GM23338 (cell line): Measurements from ENCODE around the gene GCSH. TPM values are rescaled to one million over a fixed set of nuclear protein-coding genes. Genes with fewer than 3 reads are reported as not detected.

Experiments
- ATAC-seq: fragments of 200-7000 bp; cut with Tn5 transposase; 3 replicates; pipeline ENCODE4 v1.9.1; 2020
- DNase-seq: peaks from one replicate; pipeline ENCODE4 v3.0.0-alpha.2; 2015; ENCODE audit warnings: low spot score
- H2AFZ ChIP-seq: fragments of 200-600 bp; sonication (generic); 2 replicates; pipeline ENCODE4 v1.8.0; 2016; ENCODE audit warnings: antibody characterized with exemption, mild to moderate bottlenecking, moderate library complexity
- H3F3A ChIP-seq: fragments of 200-600 bp; sonication (generic); replicated peaks from 2 replicates; pipeline ENCODE4 v1.8.0; 2017; ENCODE audit warnings: antibody characterized with exemption, mixed run types, low read depth
- H3K27ac ChIP-seq: fragments of 200-600 bp; sonication (generic); 2 replicates; pipeline ENCODE4 v1.6.1; 2016; ENCODE audit warnings: low read depth
- H3K27me3 ChIP-seq: fragments of 200-600 bp; sonication (generic); 2 replicates; pipeline ENCODE4 v1.8.0; 2016; ENCODE audit warnings: mild to moderate bottlenecking, mixed run types, moderate library complexity; ENCODE audit not compliant: insufficient read depth
- H3K36me3 ChIP-seq: fragments of 200-600 bp; sonication (generic); 2 replicates; pipeline ENCODE4 v1.8.0; 2016; ENCODE audit warnings: mild to moderate bottlenecking; ENCODE audit not compliant: insufficient read depth
- H3K4me1 ChIP-seq: fragments of 200-600 bp; sonication (generic); 2 replicates; pipeline ENCODE4 v1.8.0; 2016; ENCODE audit warnings: mild to moderate bottlenecking, moderate library complexity; ENCODE audit not compliant: insufficient read depth
- H3K4me2 ChIP-seq: fragments of 200-600 bp; sonication (generic); 2 replicates; pipeline ENCODE4 v1.7.1; 2017; ENCODE audit warnings: mixed run types
- H3K4me3 ChIP-seq: fragments of 200-600 bp; sonication (generic); 2 replicates; pipeline ENCODE4 v1.6.1; 2016; ENCODE audit warnings: mixed run types
- H3K79me2 ChIP-seq: fragments of 200-600 bp; sonication (generic); replicated peaks from 2 replicates; pipeline ENCODE4 v1.8.0; 2017; ENCODE audit warnings: mild to moderate bottlenecking; ENCODE audit not compliant: insufficient read depth
- H3K9me2 ChIP-seq: fragments of 200-600 bp; sonication (generic); 2 replicates; pipeline ENCODE4 v1.8.0; 2017; ENCODE audit not compliant: insufficient read depth
- H4K20me1 ChIP-seq: fragments of 200-600 bp; sonication (generic); replicated peaks from 2 replicates; pipeline ENCODE4 v1.8.0; 2017; ENCODE audit warnings: mild to moderate bottlenecking; ENCODE audit not compliant: insufficient read depth
- H3K27ac Mint-ChIP-seq: 2 replicates; pipeline ENCODE4 v1.8.0; 2020; ENCODE audit warnings: inconsistent platforms, mild to moderate bottlenecking, moderate library complexity, mixed read lengths
- H3K27me3 Mint-ChIP-seq: 3 replicates; pipeline ENCODE4 v1.8.0; 2022; ENCODE audit warnings: low read depth, mild to moderate bottlenecking, moderate library complexity, mixed read lengths, inconsistent platforms; ENCODE audit not compliant: insufficient read depth, poor library complexity
- H3K36me3 Mint-ChIP-seq: 3 replicates; pipeline ENCODE4 v1.8.0; 2021; ENCODE audit warnings: low read depth, mild to moderate bottlenecking, inconsistent platforms, moderate library complexity, mixed read lengths
- H3K4me1 Mint-ChIP-seq: 3 replicates; pipeline ENCODE4 v1.8.0; 2020; ENCODE audit warnings: mild to moderate bottlenecking, inconsistent platforms, mixed read lengths
- H3K4me3 Mint-ChIP-seq: 3 replicates; pipeline ENCODE4 v1.8.0; 2021; ENCODE audit warnings: moderate library complexity, mild to moderate bottlenecking, inconsistent platforms, mixed read lengths
- H3K9me3 Mint-ChIP-seq: 3 replicates; pipeline ENCODE4 v1.8.0; 2020; ENCODE audit warnings: moderate library complexity, mild to moderate bottlenecking, inconsistent platforms, mixed read lengths
- CREB1 ChIP-seq: fragments of 250-450 bp; sonication (Bioruptor Pico); IDR thresholded peaks from 2 replicates; pipeline ENCODE4 v1.5.0; 2020; ENCODE audit warnings: low read depth, mild to moderate bottlenecking, moderate library complexity
- EZH2 ChIP-seq: fragments of 200-600 bp; sonication (generic); IDR thresholded peaks from one replicate; pipeline ENCODE4 v1.8.0; 2017; ENCODE audit warnings: antibody characterized with exemption, mild to moderate bottlenecking, low read depth; ENCODE audit not compliant: unreplicated experiment
- EZH2phosphoT487 ChIP-seq: fragments of 200-600 bp; sonication (generic); IDR thresholded peaks from one replicate; pipeline ENCODE4 v1.8.1; 2018; ENCODE audit warnings: antibody characterized with exemption; ENCODE audit not compliant: unreplicated experiment
- JUNB ChIP-seq: IDR thresholded peaks from one replicate; pipeline ENCODE4 v1.6.1; 2016; ENCODE audit warnings: antibody characterized with exemption; ENCODE audit not compliant: unreplicated experiment
- NANOG ChIP-seq: IDR thresholded peaks from 2 replicates; pipeline ENCODE4 v1.6.1; 2016; ENCODE audit warnings: antibody characterized with exemption, borderline replicate concordance
- POLR2AphosphoS5 ChIP-seq: IDR thresholded peaks from 2 replicates; pipeline ENCODE4 v1.6.1; 2016; ENCODE audit warnings: antibody characterized with exemption, low read depth
- REST ChIP-seq: IDR thresholded peaks from one replicate; pipeline ENCODE4 v1.6.1; 2018; ENCODE audit warnings: antibody characterized with exemption; ENCODE audit not compliant: unreplicated experiment
- STAT1 ChIP-seq: IDR thresholded peaks from one replicate; pipeline ENCODE4 v1.6.1; 2016; ENCODE audit warnings: antibody characterized with exemption; ENCODE audit not compliant: unreplicated experiment
- ZNF114 ChIP-seq: fragments of 250-450 bp; sonication (Bioruptor Pico); IDR thresholded peaks from 2 replicates; pipeline ENCODE4 v1.5.0; 2020; ENCODE audit warnings: mild to moderate bottlenecking, moderate library complexity
- ZNF331 ChIP-seq: fragments of 250-450 bp; sonication (Bioruptor Pico); IDR thresholded peaks from 2 replicates; pipeline ENCODE4 v1.5.0; 2020; ENCODE audit warnings: low read depth, mild to moderate bottlenecking, moderate library complexity
- polyA plus RNA-seq: library from polyadenylated mRNA; unstranded; fragments of >200 nt; fragmentation: Nextera tagmentation; extraction: Ambion mirVana; gene quantifications from 2 replicates; pipeline ENCODE4 v1.2.1, GENCODE V29; 2016
- total RNA-seq: library from RNA; depleted of rRNA; stranded (reverse); fragments of >200 nt; shearing (Covaris generic); gene quantifications from 2 replicates; pipeline ENCODE4 v1.2.3, GENCODE V29; 2014
- TF ChIP-seq, protein P1 (sequence below): IDR thresholded peaks from 2 replicates; pipeline ENCODE4 v1.6.1; 2016; ENCODE audit warnings: antibody characterized with exemption
- TF ChIP-seq, protein P2 (sequence below): fragments of 250-450 bp; sonication (Bioruptor Pico); IDR thresholded peaks from 2 replicates; pipeline ENCODE4 v1.5.0; 2020; ENCODE audit warnings: mild to moderate bottlenecking, moderate library complexity
- TF ChIP-seq, protein P3 (sequence below), 2 experiments: fragments of 200-600 bp in 1 of 2; sonication (generic) in 1 of 2; conservative IDR thresholded peaks; 2 replicates each; pipeline versions ENCODE4 v1.5.1 to v1.6.1; 2016 to 2017; ENCODE audit warnings: antibody characterized with exemption in 2 of 2, low read depth in 2 of 2, mild to moderate bottlenecking in 2 of 2, moderate library complexity in 1 of 2

GCSH gene
- total and polyA plus RNA-seq, 2 experiments from 2014 or later: 118 to 389 TPM

DNA sequence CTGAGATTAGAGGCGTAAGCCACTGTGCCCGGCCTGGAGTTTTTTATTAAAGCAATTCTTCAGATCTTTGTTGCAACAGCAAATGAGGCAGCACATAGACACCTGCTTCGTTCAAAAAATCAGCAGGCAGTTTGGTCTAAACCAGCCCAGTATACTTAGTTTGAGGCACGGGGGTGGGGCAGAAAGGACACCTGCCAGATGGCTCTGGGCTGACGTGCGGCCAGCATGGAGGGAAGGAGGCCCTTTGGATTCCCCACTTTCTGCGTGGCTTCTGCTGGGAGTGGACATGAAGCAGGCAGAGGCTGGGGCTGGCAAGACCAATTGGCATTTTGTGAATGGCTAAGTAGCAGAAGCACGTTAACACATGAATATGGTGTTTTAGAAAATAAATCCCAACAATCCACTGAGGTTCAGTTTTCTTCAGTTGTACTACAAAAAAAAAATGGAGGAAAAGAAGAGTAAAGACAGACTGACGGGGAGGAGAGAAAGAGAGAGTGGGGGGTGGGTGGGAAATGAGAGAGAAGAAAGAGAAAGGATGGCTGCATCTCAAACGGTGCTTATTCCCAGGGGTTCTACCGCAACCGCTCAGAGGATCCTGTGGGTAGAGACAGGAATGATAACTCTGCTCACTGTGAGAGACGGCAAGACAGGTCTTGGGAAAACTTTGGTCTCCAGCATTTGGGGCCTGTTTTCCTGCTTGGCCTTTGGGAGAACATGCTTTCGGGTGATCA, 35.5 kb downstream of the GCSH start:
- Histone ChIP-seq H3K4me3 (no peak overlapping the region), H3K27ac (no peak overlapping the region), H2AFZ (peak overlapping the region; percentile 85), H3F3A (0 out of 2 replicates have a peak, but pooled peaks cover 3% of the 10 kb centered on the region), H4K20me1 (no peaks in the 10 kb centered on the region), H3K36me3 (no peaks in the 10 kb centered on the region), H3K9me2 (no peaks in the 10 kb centered on the region), H3K4me2 (peak overlapping the region; percentile 66), H3K79me2 (no peaks in the 10 kb centered on the region), H3K27me3 (no peaks in the 10 kb centered on the region), H3K4me1 (peaks cover 19% of the 10 kb centered on the region)
- ATAC-seq (peak; percentile 69), DNase-seq (peak; percentile 37)
- H3K36me3 Mint-ChIP-seq: no peaks in the 10 kb centered on the region; the same call in 2 of the 3 replicates
- TF ChIP-seq POLR2AphosphoS5 (no peak), ZNF331 (no peak), REST (no peak), STAT1 (no peak), CREB1 (CRISPR knock-in tag) (no peak), EZH2phosphoT487 (no peak), JUNB (no peak), ZNF114 (no peak), EZH2 (no peak), NANOG (no peak)
- TF ChIP-seq, protein P1, sequence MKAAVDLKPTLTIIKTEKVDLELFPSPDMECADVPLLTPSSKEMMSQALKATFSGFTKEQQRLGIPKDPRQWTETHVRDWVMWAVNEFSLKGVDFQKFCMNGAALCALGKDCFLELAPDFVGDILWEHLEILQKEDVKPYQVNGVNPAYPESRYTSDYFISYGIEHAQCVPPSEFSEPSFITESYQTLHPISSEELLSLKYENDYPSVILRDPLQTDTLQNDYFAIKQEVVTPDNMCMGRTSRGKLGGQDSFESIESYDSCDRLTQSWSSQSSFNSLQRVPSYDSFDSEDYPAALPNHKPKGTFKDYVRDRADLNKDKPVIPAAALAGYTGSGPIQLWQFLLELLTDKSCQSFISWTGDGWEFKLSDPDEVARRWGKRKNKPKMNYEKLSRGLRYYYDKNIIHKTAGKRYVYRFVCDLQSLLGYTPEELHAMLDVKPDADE: no peak
- TF ChIP-seq, protein P2, sequence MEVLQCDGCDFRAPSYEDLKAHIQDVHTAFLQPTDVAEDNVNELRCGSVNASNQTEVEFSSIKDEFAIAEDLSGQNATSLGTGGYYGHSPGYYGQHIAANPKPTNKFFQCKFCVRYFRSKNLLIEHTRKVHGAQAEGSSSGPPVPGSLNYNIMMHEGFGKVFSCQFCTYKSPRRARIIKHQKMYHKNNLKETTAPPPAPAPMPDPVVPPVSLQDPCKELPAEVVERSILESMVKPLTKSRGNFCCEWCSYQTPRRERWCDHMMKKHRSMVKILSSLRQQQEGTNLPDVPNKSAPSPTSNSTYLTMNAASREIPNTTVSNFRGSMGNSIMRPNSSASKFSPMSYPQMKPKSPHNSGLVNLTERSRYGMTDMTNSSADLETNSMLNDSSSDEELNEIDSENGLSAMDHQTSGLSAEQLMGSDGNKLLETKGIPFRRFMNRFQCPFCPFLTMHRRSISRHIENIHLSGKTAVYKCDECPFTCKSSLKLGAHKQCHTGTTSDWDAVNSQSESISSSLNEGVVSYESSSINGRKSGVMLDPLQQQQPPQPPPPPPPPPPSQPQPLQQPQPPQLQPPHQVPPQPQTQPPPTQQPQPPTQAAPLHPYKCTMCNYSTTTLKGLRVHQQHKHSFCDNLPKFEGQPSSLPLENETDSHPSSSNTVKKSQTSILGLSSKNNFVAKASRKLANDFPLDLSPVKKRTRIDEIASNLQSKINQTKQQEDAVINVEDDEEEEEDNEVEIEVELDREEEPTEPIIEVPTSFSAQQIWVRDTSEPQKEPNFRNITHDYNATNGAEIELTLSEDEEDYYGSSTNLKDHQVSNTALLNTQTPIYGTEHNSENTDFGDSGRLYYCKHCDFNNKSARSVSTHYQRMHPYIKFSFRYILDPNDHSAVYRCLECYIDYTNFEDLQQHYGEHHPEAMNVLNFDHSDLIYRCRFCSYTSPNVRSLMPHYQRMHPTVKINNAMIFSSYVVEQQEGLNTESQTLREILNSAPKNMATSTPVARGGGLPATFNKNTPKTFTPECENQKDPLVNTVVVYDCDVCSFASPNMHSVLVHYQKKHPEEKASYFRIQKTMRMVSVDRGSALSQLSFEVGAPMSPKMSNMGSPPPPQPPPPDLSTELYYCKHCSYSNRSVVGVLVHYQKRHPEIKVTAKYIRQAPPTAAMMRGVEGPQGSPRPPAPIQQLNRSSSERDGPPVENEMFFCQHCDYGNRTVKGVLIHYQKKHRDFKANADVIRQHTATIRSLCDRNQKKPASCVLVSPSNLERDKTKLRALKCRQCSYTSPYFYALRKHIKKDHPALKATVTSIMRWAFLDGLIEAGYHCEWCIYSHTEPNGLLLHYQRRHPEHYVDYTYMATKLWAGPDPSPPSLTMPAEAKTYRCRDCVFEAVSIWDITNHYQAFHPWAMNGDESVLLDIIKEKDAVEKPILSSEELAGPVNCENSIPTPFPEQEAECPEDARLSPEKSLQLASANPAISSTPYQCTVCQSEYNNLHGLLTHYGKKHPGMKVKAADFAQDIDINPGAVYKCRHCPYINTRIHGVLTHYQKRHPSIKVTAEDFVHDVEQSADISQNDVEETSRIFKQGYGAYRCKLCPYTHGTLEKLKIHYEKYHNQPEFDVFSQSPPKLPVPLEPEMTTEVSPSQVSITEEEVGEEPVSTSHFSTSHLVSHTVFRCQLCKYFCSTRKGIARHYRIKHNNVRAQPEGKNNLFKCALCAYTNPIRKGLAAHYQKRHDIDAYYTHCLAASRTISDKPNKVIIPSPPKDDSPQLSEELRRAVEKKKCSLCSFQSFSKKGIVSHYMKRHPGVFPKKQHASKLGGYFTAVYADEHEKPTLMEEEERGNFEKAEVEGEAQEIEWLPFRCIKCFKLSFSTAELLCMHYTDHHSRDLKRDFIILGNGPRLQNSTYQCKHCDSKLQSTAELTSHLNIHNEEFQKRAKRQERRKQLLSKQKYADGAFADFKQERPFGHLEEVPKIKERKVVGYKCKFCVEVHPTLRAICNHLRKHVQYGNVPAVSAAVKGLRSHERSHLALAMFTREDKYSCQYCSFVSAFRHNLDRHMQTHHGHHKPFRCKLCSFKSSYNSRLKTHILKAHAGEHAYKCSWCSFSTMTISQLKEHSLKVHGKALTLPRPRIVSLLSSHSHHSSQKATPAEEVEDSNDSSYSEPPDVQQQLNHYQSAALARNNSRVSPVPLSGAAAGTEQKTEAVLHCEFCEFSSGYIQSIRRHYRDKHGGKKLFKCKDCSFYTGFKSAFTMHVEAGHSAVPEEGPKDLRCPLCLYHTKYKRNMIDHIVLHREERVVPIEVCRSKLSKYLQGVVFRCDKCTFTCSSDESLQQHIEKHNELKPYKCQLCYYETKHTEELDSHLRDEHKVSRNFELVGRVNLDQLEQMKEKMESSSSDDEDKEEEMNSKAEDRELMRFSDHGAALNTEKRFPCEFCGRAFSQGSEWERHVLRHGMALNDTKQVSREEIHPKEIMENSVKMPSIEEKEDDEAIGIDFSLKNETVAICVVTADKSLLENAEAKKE: no peak
- TF ChIP-seq, protein P3, sequence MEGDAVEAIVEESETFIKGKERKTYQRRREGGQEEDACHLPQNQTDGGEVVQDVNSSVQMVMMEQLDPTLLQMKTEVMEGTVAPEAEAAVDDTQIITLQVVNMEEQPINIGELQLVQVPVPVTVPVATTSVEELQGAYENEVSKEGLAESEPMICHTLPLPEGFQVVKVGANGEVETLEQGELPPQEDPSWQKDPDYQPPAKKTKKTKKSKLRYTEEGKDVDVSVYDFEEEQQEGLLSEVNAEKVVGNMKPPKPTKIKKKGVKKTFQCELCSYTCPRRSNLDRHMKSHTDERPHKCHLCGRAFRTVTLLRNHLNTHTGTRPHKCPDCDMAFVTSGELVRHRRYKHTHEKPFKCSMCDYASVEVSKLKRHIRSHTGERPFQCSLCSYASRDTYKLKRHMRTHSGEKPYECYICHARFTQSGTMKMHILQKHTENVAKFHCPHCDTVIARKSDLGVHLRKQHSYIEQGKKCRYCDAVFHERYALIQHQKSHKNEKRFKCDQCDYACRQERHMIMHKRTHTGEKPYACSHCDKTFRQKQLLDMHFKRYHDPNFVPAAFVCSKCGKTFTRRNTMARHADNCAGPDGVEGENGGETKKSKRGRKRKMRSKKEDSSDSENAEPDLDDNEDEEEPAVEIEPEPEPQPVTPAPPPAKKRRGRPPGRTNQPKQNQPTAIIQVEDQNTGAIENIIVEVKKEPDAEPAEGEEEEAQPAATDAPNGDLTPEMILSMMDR (conservative IDR thresholded peaks at IDR 0.05; ENCODE audit: low read depth in 2 of 2): no peak
- H3K27me3 Mint-ChIP-seq: peaks cover 2% of the 10 kb centered on the region
- peaks cover 19% of the 10 kb centered on the region for H3K4me1 Mint-ChIP-seq
- peak overlapping the region; percentile 2; the same call in 1 of the 3 replicates for H3K4me3 Mint-ChIP-seq
- H3K27ac Mint-ChIP-seq: no peak overlapping the region; the same call in 1 of the 2 replicates
- no peaks in the 10 kb centered on the region for H3K9me3 Mint-ChIP-seq
